HG03565 (cell line): ENCODE data around the gene RPL10A.

Source experiments
- ATAC-seq: cut with Tn5 transposase; IDR thresholded peaks from one replicate; pipeline ENCODE4 v1.9.1; 2021; ENCODE audit warnings: mild to moderate bottlenecking, moderate library complexity; ENCODE audit not compliant: unreplicated experiment

RPL10A gene

GRCh38 chr6:35490821-35491557 lies 22.8 kb downstream of the RPL10A start:
- no peak for ATAC-seq

- no peak for ATAC-seq
Observed at GRCh38 chr6:35491558-35492257, 23.5 kb downstream of the RPL10A start.

- no peak for ATAC-seq
Observed at GRCh38 chr6:35492258-35492973, 24.2 kb downstream of the RPL10A start.

GRCh38 chr6:35492974-35493284 lies 24.7 kb downstream of the RPL10A start:
- no peak for ATAC-seq

GRCh38 chr6:35493307-35493983 lies 25.2 kb downstream of the RPL10A start:
- ATAC-seq: no peak

GRCh38 chr6:35494161-35494563 lies 26.0 kb downstream of the RPL10A start:
- no peak for ATAC-seq

- ATAC-seq: no peak
Observed at GRCh38 chr6:35495258-35496035, 27.2 kb downstream of the RPL10A start.

- ATAC-seq: no peak
Observed at GRCh38 chr6:35496036-35496840, 28.0 kb downstream of the RPL10A start.

GRCh38 chr6:35496841-35497570 lies 28.8 kb downstream of the RPL10A start, which contains the start of gene TEAD3:
Gene TEAD3, minus strand, starts transcription at chr6:35497079.
- no peak for ATAC-seq

GRCh38 chr6:35497571-35498421 lies 29.6 kb downstream of the RPL10A start:
- ATAC-seq: no peak

GRCh38 chr6:35498422-35499067 lies 30.3 kb downstream of the RPL10A start:
- no peak for ATAC-seq

GRCh38 chr6:35499372-35499771 lies 31.2 kb downstream of the RPL10A start:
- no peak for ATAC-seq

GRCh38 chr6:35500782-35501181 lies 32.6 kb downstream of the RPL10A start:
- no peak for ATAC-seq

GRCh38 chr6:35501784-35502183 lies 33.6 kb downstream of the RPL10A start:
- ATAC-seq: no peak

GRCh38 chr6:35503534-35503933 lies 35.3 kb downstream of the RPL10A start:
- ATAC-seq: no peak

- no peak for ATAC-seq
Observed at GRCh38 chr6:35505999-35506412, 37.8 kb downstream of the RPL10A start.

- no peak for ATAC-seq
Observed at GRCh38 chr6:35506536-35506935, 38.3 kb downstream of the RPL10A start.

GRCh38 chr6:35507221-35507620 lies 39.0 kb downstream of the RPL10A start:
- ATAC-seq: no peak
